GM12892 (cell line): Measurements from ENCODE around the gene CACNG4. TPM values are rescaled to one million over a fixed set of nuclear protein-coding genes. Genes with fewer than 3 reads are reported as not detected.

Experiments
- DNase-seq: peaks from one replicate; pipeline ENCODE4 v3.0.0; 2011; ENCODE audit not compliant: insufficient read length
- FAIRE-seq: peaks from 2 replicates; lab custom pipeline; 2011; peaks lifted over from hg19 to GRCh38; lab: Jason Lieb, UNC
- POLR2A ChIP-seq: IDR thresholded peaks from 2 replicates; pipeline ENCODE4 v1.6.1; 2011; ENCODE audit warnings: low read depth, low read length, control low read depth
- POLR2AphosphoS5 ChIP-seq: IDR thresholded peaks from 2 replicates; pipeline ENCODE4 v1.6.1; 2011; ENCODE audit warnings: low read depth, low read length, control low read depth
- TAF1 ChIP-seq: IDR thresholded peaks from 2 replicates; pipeline ENCODE4 v1.6.1; 2011; ENCODE audit warnings: low read depth, mild to moderate bottlenecking, control low read depth, low read length, borderline replicate concordance
- polyA plus RNA-seq: library from polyadenylated mRNA; unstranded; fragments of >200 nt; gene quantifications from one replicate; pipeline ENCODE4 v1.2.1, GENCODE V29; 2012; ENCODE audit warnings: missing spikeins, inconsistent platforms; ENCODE audit not compliant: missing spikeins

Gene CACNG4
- polyA plus RNA-seq = not detected

- FAIRE-seq (no peak), DNase-seq (no peak)
- TF ChIP-seq POLR2A (no peak), POLR2AphosphoS5 (no peak), TAF1 (no peak)
These were observed at the start of gene CACNG4 for GRCh38 chr17:66963909-66964771. Gene CACNG4 (plus strand): TSS chr17:66964707. CDS start chr17:66964912, 205 bp downstream.

GRCh38 chr17:66915204-66915611, 49.3 kb upstream of the CACNG4 start:
- DNase-seq (no peak), FAIRE-seq (no peak)
- TF ChIP-seq TAF1 = no peak

GRCh38 chr17:66915792-66916191, 48.7 kb upstream of the CACNG4 start:
- TF ChIP-seq POLR2A = no peak
- TF ChIP-seq TAF1 = no peak
- TF ChIP-seq POLR2AphosphoS5 = no peak
- no peak for FAIRE-seq
- no peak for DNase-seq

- FAIRE-seq = no peak
- TF ChIP-seq TAF1 = no peak
- TF ChIP-seq POLR2A = no peak
- TF ChIP-seq POLR2AphosphoS5 = no peak
- DNase-seq = no peak
These were observed 47.6 kb upstream of the CACNG4 start for GRCh38 chr17:66916946-66917345.

- TF ChIP-seq POLR2AphosphoS5 = no peak
- no peak for TF ChIP-seq POLR2A
- no peak for DNase-seq
- FAIRE-seq = no peak
These were observed 45.6 kb upstream of the CACNG4 start for GRCh38 chr17:66918896-66919295.

GRCh38 chr17:66920435-66920834, 44.1 kb upstream of the CACNG4 start:
- no peak for TF ChIP-seq POLR2A
- TF ChIP-seq POLR2AphosphoS5 = no peak
- no peak for TF ChIP-seq TAF1
- FAIRE-seq = no peak
- no peak for DNase-seq

GRCh38 chr17:66920950-66921349, 43.6 kb upstream of the CACNG4 start:
- no peak for FAIRE-seq
- TF ChIP-seq POLR2AphosphoS5 = no peak
- no peak for TF ChIP-seq POLR2A
- no peak for TF ChIP-seq TAF1

GRCh38 chr17:66923886-66924285, 40.6 kb upstream of the CACNG4 start:
- no peak for FAIRE-seq
- DNase-seq = no peak
- no peak for TF ChIP-seq POLR2A
- TF ChIP-seq TAF1 = no peak
- no peak for TF ChIP-seq POLR2AphosphoS5

More at GRCh38 chr17:66920950-66921349, 43.6 kb upstream of the CACNG4 start:
- no peak for DNase-seq

GRCh38 chr17:66925811-66926500, 38.6 kb upstream of the CACNG4 start:
- FAIRE-seq (no peak), DNase-seq (no peak)
- TF ChIP-seq POLR2AphosphoS5 = no peak
- TF ChIP-seq POLR2A = no peak
- no peak for TF ChIP-seq TAF1

- TF ChIP-seq POLR2AphosphoS5 (no peak), POLR2A (no peak), TAF1 (no peak)
- DNase-seq (no peak), FAIRE-seq (no peak)
These were observed 35.6 kb upstream of the CACNG4 start for GRCh38 chr17:66928949-66929348.

GRCh38 chr17:66929591-66929990, 34.9 kb upstream of the CACNG4 start:
- no peak for FAIRE-seq
- TF ChIP-seq TAF1 (no peak), POLR2AphosphoS5 (no peak)
- no peak for DNase-seq

- DNase-seq (no peak), FAIRE-seq (no peak)
- TF ChIP-seq TAF1 = no peak
- TF ChIP-seq POLR2AphosphoS5 = no peak
- no peak for TF ChIP-seq POLR2A
These were observed 33.6 kb upstream of the CACNG4 start for GRCh38 chr17:66930933-66931332.
